Prostate gland (tissue), 2 donors: ENCODE data around the gene AGBL4. TPM values are rescaled to one million over a fixed set of nuclear protein-coding genes. Genes with fewer than 3 reads are reported as not detected.
A peak's percentile ranks its signal among the peaks of the same experiment; 100 is the strongest.

ENCODE experiments used
- DNase-seq: peaks from one replicate; pipeline ENCODE4 v3.0.0-alpha.2; 2019; ENCODE audit warnings: low spot score
- H3K27ac ChIP-seq, 2 donors: fragments of 200-600 bp; sonication (generic); 2 replicates each; pipeline ENCODE4 v1.5.1; 2017 to 2019
- H3K27me3 ChIP-seq: fragments of 200-600 bp; sonication (generic); replicated peaks from 2 replicates; pipeline ENCODE4 v1.5.1; 2019; ENCODE audit not compliant: insufficient read depth
- H3K36me3 ChIP-seq, 2 donors: fragments of 200-600 bp; sonication (generic); 1 replicate in 1 of 2; 2 replicates in 1 of 2; pipeline versions ENCODE4 v1.5.1 to v1.8.1; 2017 to 2019
- H3K4me1 ChIP-seq: fragments of 200-600 bp; sonication (generic); replicated peaks from 2 replicates; pipeline ENCODE4 v1.5.1; 2019
- H3K4me3 ChIP-seq, 2 donors: fragments of 200-600 bp; sonication (generic); 2 replicates each; pipeline ENCODE4 v1.5.1; 2017 to 2019
- H3K9me3 ChIP-seq: fragments of 200-600 bp; sonication (generic); 2 replicates; pipeline ENCODE4 v1.5.1; 2017
- POLR2A ChIP-seq: fragments of 450-650 bp; IDR thresholded peaks from one replicate; pipeline ENCODE4 v1.6.1; 2016; ENCODE audit warnings: antibody characterized with exemption, mild to moderate bottlenecking
- POLR2AphosphoS5 ChIP-seq: sonication (generic); formaldehyde crosslinking; IDR thresholded peaks from one replicate; pipeline ENCODE4 v1.6.1; 2017; ENCODE audit warnings: antibody characterized with exemption
- WGBS: methylation state at CpG from one replicate; pipeline ENCODE4 v1.1.5; 2018; 5-methylcytosine and 5-hydroxymethylcytosine counted together
- intact Hi-C: fragments of 100-400 bp; cut with DNase I; formaldehyde crosslinking; loops from one replicate; pipeline ENCODE4 v1.14.2; 2022
- total RNA-seq, 2 donors: library from RNA; depleted of rRNA; stranded (reverse); fragments of >200 nt; gene quantifications; one replicate each; pipeline ENCODE4 v1.1.0, GENCODE V29; 2016
- TF ChIP-seq, protein P1 (sequence below), 4 experiments: fragments of 200-600 bp in 2 of 4; fragments of 450-650 bp in 2 of 4; sonication (generic) in 2 of 4; IDR thresholded peaks; 1 replicate in 3 of 4; 2 replicates in 1 of 4; pipeline ENCODE4 v1.5.1; 2016 to 2019; ENCODE audit warnings: antibody characterized with exemption in 4 of 4, mild to moderate bottlenecking in 2 of 4, moderate library complexity in 2 of 4

AGBL4 gene
- 1 to 10 TPM in 1 of 2 donors, under 1 TPM in 1; 0.82 to 2.7 TPM for total RNA-seq

DNA sequence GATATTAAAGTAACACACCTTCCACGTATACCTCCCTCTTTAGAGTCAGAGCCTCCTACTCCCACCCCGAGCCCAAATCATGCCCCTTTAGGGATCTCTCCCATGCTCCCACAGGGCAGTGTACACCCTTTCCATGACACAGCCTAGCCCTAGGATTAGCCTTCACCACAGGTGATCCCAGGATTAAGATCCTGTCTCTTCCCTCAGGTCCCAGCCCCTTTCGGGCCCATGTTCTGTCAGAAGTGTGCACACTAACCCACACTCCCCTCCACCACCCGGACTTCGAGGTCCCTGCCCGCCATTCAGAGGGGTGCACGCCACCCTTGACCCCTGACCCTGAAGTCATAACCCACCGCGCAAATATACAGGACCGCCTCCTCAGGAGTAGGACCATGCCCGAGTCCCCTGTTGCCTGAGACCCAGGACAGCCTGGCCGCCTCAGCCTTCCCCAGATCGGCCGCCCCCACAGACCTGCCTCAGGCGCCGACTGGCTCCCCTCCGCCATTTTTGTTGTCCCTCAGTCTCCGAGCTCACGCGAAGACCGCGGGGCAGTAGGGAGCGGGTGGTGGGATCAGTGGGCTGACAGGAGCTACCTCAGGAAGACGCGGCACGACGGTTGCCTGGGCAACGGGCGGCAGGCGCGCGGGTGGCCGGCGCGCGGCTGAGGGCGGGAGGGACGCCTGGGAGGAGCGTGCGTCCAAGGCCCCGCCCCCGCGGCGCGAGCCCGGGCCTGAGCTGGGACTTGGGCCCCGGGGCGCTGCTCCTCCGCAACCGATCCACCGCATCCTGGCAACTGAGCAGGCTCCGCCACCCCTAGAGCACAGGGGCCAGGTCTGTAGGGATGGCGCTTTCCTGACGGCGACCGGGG lies at the start of gene AGBL4:
Gene AGBL4 (minus strand): TSS at position 663 of the 868 bp plus-strand sequence.
- Histone ChIP-seq H3K4me3 (peak within 1 kb of the TSS; percentile 33 to 39), H3K9me3 (no peaks in the 10 kb centered on the region), H3K27me3 (no peaks in the 10 kb centered on the region), H3K4me1 (no peaks in the 10 kb centered on the region), H3K27ac (no peak within 1 kb of the TSS), H3K36me3 (no peaks in the 10 kb centered on the region)
- 6% methylated on average over 53 of the region's 56 CpGs for WGBS
- peak; percentile 29 for DNase-seq
- intact Hi-C loops: no loop called here
- TF ChIP-seq POLR2A: no peak
- no peak for TF ChIP-seq POLR2AphosphoS5
- TF ChIP-seq, protein P1, sequence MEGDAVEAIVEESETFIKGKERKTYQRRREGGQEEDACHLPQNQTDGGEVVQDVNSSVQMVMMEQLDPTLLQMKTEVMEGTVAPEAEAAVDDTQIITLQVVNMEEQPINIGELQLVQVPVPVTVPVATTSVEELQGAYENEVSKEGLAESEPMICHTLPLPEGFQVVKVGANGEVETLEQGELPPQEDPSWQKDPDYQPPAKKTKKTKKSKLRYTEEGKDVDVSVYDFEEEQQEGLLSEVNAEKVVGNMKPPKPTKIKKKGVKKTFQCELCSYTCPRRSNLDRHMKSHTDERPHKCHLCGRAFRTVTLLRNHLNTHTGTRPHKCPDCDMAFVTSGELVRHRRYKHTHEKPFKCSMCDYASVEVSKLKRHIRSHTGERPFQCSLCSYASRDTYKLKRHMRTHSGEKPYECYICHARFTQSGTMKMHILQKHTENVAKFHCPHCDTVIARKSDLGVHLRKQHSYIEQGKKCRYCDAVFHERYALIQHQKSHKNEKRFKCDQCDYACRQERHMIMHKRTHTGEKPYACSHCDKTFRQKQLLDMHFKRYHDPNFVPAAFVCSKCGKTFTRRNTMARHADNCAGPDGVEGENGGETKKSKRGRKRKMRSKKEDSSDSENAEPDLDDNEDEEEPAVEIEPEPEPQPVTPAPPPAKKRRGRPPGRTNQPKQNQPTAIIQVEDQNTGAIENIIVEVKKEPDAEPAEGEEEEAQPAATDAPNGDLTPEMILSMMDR (IDR thresholded peaks at IDR 0.05): no peak

DNA sequence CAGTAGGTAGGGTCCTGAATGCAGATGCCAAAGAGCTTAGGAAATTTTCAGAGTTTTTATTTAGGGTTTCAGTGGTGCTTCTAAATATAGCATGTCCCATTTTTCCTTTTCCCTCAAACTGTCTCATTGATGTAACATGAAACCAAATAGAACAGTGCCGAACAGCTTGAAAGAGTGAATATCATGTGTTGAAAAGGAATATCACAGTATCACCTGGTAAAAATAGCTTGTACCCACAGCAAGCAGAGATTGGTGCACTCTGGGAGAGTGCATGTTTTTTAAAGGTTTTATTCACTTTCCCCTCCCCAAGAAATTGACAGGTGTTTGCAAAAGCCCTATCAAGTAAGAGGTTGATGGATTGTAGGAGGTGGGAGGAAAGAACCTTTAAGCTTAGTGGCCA lies 43.1 kb upstream of the AGBL4 start:
- H3K36me3 ChIP-seq: no peaks in the 10 kb centered on the region
- intact Hi-C loops: no loop called here
- H3K4me1 ChIP-seq: no peaks in the 10 kb centered on the region
- no peak for DNase-seq
- H3K9me3 ChIP-seq: no peaks in the 10 kb centered on the region
- H3K27me3 ChIP-seq: no peaks in the 10 kb centered on the region
- 29% methylated on average over 1 of the region's 1 CpG for WGBS
- H3K4me3 ChIP-seq: no peak overlapping the region
- TF ChIP-seq POLR2A (no peak), POLR2AphosphoS5 (no peak)
- TF ChIP-seq, protein P1 (IDR thresholded peaks at IDR 0.05): no peak
- H3K27ac ChIP-seq: no peak overlapping the region

DNA sequence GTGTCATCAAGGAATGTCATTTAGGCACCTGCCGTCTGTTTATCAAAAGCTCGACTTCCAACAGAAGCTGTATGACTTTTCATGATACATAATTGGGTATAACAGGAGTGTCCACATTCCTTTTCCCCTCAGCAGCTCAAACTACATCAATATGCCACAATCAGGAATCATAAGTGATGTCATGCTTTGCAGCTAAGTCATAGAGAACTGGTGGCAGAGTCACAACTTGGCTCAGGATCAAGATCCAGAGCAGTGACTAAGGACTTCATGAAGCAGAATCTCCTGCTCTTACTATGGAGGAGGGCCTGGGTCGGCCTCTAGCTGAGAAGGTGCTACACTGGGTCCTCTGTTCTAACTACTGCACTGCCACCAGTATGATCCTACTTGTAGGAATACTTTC lies 36.5 kb upstream of the AGBL4 start:
- TF ChIP-seq, protein P1 (IDR thresholded peaks at IDR 0.05): no peak
- TF ChIP-seq POLR2AphosphoS5: no peak
- no peak for TF ChIP-seq POLR2A
- H3K36me3 ChIP-seq: no peaks in the 10 kb centered on the region
- no peak for DNase-seq
- H3K4me1 ChIP-seq: no peaks in the 10 kb centered on the region
- no peaks in the 10 kb centered on the region for H3K9me3 ChIP-seq
- H3K27me3 ChIP-seq: no peaks in the 10 kb centered on the region
- intact Hi-C loops: no loop called here
- no peak overlapping the region for H3K4me3 ChIP-seq
- 51% methylated on average over 3 of the region's 3 CpGs for whole genome bisulfite sequencing
- H3K27ac ChIP-seq: no peak overlapping the region

DNA sequence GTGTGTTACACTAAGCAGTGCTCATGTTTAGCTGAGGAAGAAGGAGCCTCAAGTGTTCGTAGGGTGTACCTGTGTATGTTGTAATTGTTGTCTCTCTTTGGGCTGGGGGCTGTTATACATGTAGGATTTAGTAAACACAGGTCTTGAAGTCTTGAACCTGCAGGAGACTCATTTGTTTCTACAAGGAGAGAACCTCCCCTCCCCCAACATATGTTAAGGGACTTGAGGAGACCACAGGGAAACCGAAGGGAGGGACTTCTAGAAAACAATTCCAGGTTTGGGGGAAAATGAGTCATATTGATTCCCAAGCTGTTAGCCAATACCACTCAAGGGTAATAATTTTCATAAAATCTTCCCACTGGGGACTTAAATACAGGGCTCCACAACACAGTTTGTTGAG lies 25.0 kb upstream of the AGBL4 start:
- H3K36me3 ChIP-seq: no peaks in the 10 kb centered on the region
- no peak overlapping the region for H3K4me3 ChIP-seq
- DNase-seq: no peak
- H3K4me1 ChIP-seq: no peaks in the 10 kb centered on the region
- H3K27ac ChIP-seq: no peak overlapping the region
- intact Hi-C loops: no loop called here
- 65% methylated on average over 2 of the region's 2 CpGs for WGBS
- peaks cover 4% of the 10 kb centered on the region for H3K27me3 ChIP-seq
- no peaks in the 10 kb centered on the region for H3K9me3 ChIP-seq
- TF ChIP-seq, protein P1 (IDR thresholded peaks at IDR 0.05): no peak
- TF ChIP-seq POLR2A (no peak), POLR2AphosphoS5 (no peak)
